HG03175 (cell line): ENCODE data around the gene RBBP5.
A peak's percentile ranks its signal among the peaks of the same experiment; 100 is the strongest.
"Not testable (repeated sequence)": the region's sequence is repeated elsewhere in the genome, so short reads cannot be mapped to it uniquely, and the experiment has no call there.

Experiments used
- ATAC-seq: cut with Tn5 transposase; IDR thresholded peaks from one replicate; pipeline ENCODE4 v1.9.1; 2021; ENCODE audit warnings: mild to moderate bottlenecking, moderate library complexity; ENCODE audit not compliant: unreplicated experiment

RBBP5 gene

DNA sequence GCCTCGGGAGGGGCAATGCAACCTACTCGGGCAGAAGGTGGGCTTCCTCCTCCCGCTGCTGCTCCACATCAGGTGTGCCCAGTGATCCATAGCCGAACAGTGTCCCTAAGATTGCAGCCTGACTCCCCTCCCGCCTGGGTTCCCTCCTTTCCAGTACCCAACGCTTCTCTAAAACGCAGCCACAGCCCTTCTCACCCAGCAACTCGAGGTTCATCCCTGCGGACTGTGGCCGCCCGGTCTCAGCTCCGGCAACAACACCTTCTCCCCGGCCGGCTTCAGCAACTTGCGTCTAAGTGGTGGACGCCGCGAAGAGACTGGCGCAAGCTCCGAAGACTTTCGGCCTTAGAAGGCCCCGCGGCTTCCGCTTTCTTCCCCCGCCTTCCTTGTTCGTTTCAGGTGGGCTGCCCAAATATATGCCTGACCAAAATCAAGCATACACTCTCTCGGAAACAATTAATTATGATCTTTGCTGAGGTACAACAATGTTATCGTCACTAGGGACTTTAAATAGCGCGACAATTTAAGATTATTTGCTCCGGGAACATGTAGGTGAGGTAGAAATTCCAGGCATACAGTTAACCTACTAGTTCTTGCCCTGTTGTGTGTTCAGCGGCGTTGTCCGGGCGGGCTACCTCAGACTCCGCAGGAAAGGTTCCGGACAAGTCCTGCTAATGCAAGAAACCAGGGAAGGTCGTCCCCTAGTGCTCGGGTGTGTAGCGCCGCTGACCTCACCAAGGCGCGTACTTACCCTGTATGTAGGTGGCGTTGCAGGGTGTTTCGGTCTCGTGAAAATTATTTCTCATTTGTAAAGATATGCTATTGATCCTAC is at the start of gene RBBP5:
RBBP5 (minus strand) TSS at position 319 of the 829 bp plus-strand sequence; CDS start at position 214, 105 bp downstream.
- peak; percentile 92 for ATAC-seq

GRCh38 chr1:205171369-205171768 is 49.6 kb upstream of the RBBP5 start:
- ATAC-seq: no peak

DNA sequence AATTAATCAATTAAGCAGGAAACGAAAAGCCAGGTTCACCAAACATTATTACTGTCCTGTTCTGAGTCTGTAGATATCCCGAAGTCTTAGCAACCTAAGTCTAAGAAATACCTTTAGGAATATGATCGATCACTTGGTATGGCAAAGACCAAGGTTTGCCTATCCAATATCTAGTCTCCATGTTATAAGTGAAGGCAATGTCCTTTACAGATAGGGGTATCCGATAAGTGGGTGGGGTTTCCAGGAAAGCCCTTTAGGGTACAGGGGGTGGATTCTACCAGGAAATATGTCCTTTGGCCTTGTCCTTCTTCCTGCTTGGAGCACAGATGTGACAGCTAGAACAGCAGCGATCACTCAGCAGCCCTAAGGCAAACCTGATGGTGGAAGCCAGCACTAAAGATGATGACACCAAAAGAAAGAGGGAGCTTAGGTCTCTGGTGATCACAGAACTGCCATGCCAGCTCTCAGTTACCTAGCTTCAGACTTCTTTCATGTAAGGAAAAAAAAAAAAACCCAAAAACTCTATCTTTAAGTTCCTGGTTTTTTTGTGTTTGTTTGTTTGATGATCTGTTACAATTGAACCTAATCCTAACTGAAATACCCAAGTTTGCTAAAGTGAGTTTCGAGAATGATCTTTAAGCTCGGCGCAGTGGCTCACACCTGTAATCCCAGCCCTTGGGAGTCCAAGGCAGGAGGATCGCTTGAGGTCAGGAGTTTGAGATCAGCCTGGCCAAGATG is 48.9 kb upstream of the RBBP5 start:
- ATAC-seq: no peak

- no peak for ATAC-seq
These were observed 47.5 kb upstream of the RBBP5 start for GRCh38 chr1:205169248-205169647.

DNA sequence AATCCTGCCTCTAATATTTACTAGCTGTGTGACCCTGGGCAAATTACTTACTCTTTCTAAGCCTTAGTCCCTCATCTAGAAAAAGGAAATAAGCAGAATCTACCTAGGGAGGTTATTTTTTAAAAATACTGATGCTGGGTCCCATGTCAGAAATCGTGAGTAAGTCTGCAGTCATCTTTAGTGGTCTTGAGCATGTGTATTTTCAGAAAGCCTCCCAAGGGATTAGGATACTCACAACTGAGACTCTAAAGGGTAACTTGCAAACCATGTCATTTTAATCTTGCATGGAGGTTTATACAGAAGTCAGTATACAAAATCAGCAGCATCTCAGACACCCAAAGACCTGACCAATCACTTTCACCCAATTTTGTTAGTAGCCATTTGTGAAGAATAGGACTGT is 46.5 kb upstream of the RBBP5 start:
- no peak for ATAC-seq

GRCh38 chr1:205162301-205162700 is 40.5 kb upstream of the RBBP5 start:
- no peak for ATAC-seq

DNA sequence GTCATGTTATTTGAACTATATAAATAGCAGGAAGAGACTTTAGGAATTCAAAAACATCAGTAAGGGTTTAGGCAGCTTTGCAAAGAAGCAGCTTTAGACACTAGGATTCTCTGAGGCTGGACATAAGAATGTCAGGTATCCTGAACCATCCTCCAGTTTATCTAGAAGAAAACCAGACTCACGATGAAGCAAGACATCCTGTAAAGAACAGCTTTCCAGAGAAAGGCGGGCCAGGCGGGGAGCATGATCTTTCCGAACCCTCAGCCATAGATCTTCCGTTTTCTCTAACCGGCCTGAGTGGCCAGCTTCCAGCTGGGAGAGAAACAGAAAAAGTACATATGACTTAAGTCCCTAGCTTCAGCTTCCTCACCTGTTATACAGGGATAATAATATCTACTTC is 39.3 kb upstream of the RBBP5 start:
- no peak for ATAC-seq

DNA sequence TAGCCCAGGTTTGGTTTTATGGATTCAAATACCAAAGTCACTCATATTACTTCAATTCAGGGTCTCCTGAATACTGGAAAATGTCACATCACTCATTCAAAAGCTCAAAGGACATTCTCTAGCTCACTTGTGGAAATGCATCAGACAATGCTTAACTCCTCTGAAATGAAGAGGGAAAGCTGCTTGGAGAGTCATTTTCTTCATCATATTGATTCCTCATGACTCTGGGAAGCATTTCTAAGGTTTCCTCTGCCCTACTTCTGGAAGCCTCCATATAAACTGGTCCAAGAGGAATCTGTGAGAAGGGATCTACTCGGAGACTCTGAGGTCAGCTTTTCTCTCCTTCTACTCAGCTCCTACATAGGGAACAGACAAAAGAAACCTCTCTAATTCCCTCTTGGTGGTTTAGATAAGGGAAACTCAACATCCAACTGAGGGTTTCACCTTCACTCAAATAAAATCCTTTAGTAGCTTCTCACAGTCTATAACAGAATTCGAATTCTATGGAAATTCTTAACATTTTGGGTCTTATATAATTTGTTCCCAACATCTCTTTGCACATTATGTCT is 36.4 kb upstream of the RBBP5 start:
- ATAC-seq: no peak

- not testable (repeated sequence) for ATAC-seq
These were observed 34.0 kb upstream of the RBBP5 start for GRCh38 chr1:205155665-205156377.

GRCh38 chr1:205152505-205152904 is 30.7 kb upstream of the RBBP5 start:
- no peak for ATAC-seq

- no peak for ATAC-seq
These were observed 29.1 kb upstream of the RBBP5 start for GRCh38 chr1:205150651-205151428.

DNA sequence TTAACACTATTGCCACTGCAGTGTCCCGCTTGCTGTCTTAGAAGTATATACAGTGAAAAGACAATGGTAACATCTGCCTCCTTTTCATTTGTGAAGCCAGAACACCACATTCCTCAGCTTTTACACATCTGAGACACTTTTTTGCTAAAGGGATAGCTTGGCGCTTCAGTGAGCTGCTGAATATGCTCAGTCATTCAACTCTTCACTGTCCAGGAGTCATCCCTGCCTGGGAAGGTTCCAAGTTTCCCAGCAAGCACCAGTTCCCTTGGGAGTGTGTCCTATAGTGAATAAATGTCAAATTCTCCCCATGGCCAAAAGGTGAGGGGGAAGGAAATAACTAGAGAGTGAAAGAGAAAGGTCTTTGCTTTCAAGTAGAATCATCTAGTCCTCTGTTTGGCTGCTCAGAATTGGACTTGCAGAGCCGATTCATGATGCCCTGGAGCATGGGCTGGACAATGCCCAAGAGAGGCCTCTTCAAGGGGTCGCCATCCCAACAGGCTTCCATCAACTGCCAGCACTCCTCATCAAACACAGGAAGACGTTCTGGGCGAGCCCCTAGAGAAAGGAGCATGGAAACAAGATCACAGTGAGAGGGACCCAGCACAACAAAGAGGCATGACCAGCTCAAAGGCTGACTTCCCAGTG is 25.5 kb upstream of the RBBP5 start:
- ATAC-seq: no peak

DNA sequence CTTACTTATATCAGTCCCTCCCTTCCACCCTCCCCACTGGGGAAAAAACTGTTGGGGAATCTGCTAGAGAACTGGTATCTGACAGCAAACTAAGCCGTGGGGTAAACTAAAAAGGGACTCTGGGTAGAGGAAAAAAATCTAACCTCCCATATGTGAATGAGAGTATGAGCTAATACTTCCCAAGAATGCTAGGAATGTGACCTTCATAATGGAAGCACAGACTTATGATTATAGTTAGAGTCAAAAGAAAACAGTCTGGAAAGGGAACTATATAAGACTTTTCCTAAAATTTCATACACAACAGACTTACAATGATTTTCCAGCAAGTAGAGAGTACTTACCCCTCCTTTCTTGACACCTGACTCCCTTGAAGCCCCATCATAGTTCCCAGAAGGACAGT is 23.0 kb upstream of the RBBP5 start:
- no peak for ATAC-seq

GRCh38 chr1:205144046-205144720 is 22.4 kb upstream of the RBBP5 start:
- ATAC-seq: no peak

- no peak for ATAC-seq
These were observed 20.3 kb upstream of the RBBP5 start for GRCh38 chr1:205142102-205142469.

DNA sequence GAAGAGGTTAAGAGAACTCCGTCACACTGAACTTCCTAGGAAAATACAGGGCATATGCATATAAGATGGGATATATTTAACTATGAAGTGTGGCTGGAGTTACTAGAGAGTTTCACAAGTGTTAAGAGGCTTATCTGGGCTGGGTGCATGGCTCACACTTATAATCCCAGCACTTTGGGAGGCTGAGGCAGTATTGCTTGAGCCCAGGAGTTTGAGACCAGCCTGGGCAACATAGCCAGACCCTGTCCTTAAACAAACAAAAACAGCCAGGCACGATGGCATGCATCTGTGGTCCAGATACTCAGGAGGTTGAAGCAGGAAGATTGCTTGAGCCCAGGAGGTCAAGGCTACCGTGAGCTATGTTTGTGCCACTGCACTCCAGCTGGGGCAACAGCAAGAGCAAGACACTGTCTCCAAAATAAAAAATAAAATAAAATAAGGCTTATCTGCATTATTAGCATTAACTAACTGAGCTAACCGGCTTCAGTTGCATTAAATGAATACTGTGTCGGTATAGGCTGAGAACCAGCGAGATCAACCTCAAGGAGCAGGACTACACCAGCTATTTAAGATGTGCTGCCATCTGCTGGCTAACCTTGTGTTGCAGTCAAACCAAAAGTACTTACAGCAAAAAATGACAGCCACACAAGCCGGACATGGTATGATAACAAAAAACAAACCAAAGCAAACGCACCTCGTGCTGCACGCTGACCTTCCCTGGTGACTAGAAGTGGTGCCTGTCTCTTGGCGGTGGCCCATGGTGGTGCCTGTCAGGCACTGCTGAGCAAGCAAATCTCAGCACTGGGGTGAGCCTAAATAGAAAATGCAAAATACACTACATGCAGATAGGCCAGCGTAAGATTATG is 19.7 kb upstream of the RBBP5 start:
- peak; percentile 70 for ATAC-seq

DNA sequence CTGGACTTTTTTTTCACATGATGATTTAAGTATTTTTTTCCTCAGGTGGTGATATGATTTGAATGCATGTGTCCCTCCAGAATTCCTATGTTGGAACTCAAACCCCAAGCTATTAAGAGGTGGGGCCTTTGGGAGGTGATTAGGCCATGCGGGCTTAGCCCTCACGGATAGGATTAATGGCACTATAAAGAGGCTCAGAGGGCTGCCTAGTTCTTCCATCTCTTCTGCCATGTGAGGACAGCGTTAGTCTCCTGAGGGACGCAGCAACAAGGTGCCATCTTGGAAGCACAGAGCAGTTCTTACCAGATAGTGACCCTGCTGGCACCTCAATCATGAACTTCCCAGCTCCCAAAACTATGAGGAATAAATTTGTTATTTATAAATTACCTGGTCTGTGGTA is 18.3 kb upstream of the RBBP5 start:
- no peak for ATAC-seq

DNA sequence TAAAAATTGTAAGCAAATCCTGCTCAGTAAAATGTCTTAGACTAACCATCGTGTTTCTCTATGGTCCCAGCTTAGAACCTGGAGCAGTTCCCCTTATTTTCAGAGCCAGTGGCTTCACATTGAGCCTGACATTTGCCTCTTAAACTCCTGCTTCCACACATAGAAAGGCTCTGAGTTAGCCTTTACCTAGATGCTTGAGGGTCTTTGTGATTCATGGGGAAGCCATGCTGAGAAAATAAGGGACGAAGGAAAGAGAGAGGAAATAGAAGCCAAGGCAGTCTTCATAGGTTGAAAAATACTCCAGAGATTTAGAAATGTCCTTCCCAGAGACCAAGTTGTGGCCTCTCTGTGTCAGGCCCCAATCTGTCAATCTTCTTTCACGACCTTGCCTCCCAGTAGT is 16.1 kb upstream of the RBBP5 start:
- ATAC-seq: no peak

DNA sequence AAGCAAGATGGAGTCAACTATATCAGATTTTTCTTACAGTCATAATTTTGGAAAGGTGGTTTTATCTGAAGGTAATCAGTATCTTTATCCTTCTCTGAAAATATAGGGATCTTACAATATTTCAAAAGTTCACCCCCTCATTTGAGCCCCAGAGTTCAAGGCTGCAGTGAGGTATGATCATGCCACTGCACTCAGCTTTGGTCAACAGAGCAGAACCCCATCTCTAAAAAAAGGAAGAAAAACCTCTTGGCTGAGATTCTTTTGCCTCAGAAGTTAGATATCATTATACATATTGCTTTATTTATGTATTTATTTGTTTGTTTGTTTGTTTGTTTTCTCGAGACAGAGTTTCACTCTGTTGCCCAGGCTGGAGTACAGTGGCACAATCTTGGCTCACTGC is 11.5 kb upstream of the RBBP5 start:
- no peak for ATAC-seq
